CD1c-positive myeloid dendritic cell (primary cell): ENCODE data around the gene PSMD5.

Source experiments
- DNase-seq: peaks from one replicate; pipeline ENCODE4 v3.0.0-alpha.2; 2016; ENCODE audit errors: extremely low spot score

The PSMD5 gene

GRCh38 chr9:120842685-120843485 is at the start of gene PSMD5:
PSMD5 (minus strand) TSS chr9:120842922; CDS start chr9:120842909, 13 bp downstream.
- peak; percentile 99 for DNase-seq

- DNase-seq = no peak
Measured at GRCh38 chr9:120891884-120892747, 49.4 kb upstream of the PSMD5 start.

DNA sequence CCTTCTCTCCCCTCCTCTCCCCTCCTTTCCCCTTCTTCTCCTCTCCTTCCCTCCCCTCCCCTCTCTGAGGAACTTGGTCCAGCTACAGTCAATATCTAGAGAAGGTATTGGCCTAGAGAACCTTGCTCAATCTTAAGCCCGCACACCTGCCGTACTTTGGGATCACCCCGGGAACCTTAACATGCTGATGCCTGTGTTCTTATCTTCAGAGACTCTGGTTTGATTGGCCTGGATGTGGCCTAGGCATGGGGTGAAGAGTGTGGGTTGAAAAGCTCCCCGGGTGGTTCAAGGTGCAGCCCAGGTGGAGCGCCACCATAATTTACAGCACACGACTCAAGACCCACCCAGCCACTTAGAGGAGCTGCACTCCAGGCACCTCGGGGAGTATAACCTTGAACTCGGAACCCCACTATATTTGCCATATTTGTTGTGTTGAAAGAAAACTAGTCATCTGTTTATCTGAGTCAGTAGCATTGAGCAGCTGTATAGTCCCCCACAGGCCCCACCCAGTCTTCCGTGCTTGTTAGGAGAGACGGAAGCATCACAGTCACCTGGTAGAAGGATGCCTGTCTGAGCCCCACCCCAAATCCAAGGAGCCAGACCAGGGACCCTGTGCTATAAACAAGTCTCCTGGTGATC is 48.6 kb upstream of the PSMD5 start:
- no peak for DNase-seq

DNA sequence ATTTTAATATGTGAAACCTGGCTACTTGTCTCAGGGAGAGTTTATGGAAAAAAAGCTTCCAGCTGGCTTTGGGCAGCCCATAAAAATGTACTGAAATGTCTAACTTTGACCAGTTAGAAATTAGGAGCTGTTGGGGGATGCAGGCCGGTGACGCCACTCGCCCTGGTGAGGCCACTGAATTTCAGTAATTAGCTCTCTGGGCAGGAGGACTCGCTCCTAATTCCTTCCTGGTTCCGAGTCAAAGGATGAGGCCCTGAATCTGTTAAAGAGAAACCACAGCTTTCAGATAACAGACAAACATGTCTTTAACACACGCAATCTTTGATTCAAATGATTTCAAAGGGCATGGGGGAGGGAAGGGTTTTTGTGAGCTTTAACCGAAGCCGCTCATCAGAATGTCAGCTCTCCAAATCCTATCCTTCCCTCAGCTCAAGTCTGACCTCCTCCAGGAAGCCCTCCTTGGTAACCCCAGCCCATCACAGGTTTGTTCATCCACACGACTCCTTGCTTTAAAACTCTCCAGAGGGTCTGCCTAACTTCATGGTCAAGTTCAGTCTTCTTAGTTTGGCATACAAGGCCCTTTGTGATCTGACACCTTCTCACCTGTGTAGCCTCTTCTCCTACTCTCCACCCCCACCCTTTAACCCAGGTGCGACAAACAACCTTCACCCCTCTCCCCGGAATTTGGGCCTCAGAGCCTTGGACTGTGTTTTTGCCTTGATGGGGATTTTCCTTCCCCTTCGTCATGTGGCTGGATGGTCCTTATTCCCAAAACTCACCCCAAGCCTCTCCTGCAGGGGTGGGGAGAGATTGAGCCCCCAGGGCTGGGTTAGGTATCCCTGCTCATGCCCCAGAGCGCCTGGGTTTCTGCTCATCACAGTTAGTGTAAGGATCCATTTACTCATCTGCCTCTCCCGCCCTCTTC is 47.9 kb upstream of the PSMD5 start:
- DNase-seq = no peak

- no peak for DNase-seq
Measured at GRCh38 chr9:120889606-120890271, 47.0 kb upstream of the PSMD5 start.

- no peak for DNase-seq
Measured at GRCh38 chr9:120888626-120889025, 45.9 kb upstream of the PSMD5 start.

DNA sequence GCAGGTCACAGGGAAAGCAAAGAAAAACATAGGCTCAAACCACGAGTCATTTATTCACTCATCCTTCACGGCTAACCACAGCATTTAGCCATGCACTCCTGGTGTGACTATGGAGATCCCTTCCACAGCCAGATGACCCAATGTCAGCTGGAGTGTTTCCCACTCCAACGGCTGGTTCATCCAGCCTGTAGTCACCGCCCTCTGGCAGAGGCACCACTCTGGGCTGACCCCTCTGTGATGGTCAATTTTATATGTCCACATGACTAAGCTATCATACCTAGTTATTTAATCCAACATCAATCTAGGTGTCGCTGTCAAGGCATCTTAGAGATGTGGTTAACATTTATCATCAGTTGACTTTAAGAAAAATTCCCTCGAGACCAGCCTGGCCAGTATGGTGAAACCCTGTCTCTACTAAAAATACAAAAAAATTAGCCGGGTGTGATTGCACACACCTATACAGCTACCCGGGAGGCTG is 43.8 kb upstream of the PSMD5 start:
- DNase-seq = no peak

GRCh38 chr9:120885958-120886357 is 43.2 kb upstream of the PSMD5 start:
- no peak for DNase-seq

DNA sequence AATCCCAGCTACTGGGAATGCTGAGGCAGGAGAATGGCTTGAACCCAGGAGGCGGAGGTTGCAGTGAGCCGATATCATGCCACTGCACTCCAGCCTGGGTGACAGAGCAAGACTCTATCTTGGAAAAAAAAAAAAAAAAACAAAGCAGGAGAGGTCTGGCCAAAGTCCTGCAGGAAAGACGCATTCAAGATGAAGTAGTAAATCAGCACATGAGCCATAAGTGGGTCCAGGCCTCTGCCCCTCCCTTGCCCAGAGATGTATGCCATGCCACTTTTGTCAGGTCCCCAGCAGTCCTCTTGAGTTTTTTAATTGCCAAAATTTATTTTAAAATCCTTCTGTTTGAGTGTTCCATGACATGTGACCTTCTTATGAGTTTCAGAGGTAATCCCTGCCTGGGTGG is 42.7 kb upstream of the PSMD5 start:
- DNase-seq = no peak

- DNase-seq = no peak
Measured at GRCh38 chr9:120883608-120883996, 40.9 kb upstream of the PSMD5 start.

GRCh38 chr9:120882935-120883607 is 40.3 kb upstream of the PSMD5 start:
- DNase-seq = no peak

DNA sequence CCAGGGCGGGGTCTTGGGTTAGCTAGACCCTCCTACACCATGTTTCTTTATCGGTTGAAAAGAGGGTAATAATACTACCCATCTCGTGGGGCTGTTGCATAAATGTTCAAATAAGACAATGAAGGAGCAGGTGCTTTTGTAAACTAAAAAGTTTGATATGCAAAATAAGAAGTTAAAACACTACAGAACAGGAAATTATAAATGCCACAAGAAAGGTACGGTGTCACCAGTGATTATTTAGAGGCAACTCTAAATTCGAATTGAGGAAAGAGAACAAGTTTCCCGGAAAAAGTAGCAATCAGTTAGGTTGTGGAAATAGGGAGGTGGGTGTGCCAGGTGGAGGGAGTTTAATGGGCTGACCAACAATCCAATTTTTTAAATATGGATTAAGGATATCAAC is 36.7 kb upstream of the PSMD5 start:
- no peak for DNase-seq

DNA sequence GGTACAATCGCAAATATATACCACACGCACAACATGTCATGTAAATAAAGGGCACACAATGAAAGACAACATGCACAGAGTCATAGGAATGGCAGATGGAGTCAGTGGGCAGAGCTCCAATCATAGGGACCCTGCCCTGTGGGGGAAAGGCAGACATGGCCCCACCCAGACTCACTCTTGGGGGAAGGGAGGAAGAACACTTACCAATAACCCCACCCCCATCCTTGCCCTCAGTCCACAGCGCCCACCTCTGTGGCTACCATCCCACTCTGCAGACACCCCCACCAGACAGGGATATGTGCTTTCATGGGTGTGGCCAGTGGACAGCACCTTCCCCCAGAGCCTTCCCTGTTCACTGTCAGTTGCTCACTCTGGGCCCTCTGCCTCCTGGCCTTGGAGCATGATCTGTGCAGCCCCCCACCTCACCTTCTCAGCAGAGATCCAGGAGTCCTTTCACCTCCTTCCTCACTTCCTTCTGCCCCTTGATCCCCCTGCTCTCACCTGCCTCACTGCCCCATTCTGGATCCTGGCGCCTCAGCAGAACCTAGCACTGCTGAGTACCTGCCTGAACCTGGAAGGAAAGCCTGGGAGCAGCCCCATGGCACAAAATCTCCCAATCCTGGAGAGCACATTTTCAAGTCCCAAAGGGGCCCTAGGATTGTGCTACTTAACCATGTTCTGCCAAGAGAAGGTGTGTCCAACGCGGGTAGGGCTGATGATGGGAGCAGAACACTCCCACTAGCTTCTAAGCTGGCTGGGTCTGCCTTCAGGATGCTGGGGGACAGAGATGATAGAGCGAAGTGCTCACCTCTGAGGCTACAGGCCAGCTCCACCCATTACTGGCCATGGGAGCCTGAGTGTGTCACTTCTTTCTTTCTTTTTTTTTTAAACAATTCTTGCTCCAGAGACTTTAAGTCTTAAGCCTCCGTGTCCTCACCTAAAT is 35.7 kb upstream of the PSMD5 start:
- no peak for DNase-seq

DNA sequence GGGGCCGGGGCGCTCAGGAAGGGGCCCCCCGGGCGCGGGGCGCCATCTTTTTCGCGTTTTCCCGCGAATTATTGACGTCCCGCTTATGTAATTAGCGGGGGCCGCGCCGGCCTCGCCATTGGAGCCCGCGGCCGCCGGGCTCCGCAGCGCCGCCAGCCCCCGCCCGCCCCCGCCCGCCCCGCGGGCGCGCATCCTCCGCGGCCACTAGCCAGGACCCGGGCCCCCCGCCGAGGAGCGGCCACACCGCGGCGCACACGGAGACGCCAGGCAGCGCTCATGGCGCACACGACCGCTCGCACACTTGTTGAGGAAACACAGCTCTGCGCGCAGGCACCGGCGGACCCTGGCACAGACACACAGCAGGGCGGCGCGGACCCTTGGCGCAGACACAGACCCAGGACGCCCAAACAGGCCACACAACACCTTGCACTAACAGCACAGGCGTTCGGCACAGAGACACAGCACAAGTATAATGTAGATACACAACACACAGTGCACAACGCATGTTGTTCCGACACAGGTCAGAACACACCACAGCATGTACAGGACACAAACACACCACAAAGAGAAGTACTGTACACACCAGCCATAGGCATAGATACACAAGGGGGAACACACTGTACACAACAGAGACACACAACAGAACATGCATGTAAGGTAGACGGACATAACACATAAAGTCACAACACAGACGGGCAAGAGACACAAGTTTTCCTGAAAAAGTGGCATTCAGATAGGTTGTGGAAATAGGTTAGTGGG is 34.7 kb upstream of the PSMD5 start:
- DNase-seq = peak; percentile 68

DNA sequence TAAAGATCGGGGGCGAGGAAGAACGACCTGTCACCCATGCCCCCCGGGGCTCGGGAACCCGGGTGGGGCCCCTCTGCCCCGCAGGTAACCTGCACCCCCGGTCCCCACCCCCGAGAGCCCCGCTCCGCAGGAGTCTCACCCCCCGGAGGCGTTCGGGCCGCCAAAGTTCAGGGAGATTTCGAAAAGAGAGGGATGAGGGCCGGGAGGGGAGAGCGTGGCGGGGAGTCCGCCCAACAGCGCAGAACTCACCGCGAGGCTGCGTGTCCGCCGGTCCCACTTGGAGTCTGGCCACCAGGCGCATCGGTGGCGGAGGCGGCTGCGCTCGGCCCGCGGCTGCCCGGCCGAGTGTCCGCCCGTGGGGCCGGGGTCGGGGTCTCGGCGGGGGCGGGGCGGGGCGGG is 34.1 kb upstream of the PSMD5 start, which contains the start of gene PHF19:
Gene PHF19, minus strand, starts transcription at position 347 of the 399 bp plus-strand sequence. CDS start 2,447 bp downstream, outside the sequence.
- DNase-seq = peak; percentile 43

- peak; percentile 91 for DNase-seq
Measured at GRCh38 chr9:120875954-120876841, 33.5 kb upstream of the PSMD5 start.

DNA sequence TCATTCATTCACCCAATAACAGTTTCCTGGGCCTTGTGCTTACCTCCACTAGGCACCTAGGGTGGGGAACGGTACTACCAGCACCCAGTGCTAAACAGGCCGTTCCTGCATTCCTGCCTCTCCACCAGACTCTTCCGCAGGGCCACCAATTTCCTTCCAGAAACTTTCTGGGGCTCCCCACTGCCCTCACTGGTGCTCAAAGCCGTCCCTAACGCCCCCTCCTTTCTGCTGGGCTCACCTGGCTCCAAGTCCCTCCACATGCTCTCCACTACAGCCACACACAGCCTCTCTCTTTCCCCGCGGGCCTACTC is 32.9 kb upstream of the PSMD5 start:
- no peak for DNase-seq
